Sigmoid colon (tissue), 4 donors: Measurements from ENCODE around the gene ABAT.

Experiments
- EP300 ChIP-seq, 4 donors: sonication (generic); formaldehyde crosslinking; IDR thresholded peaks; one replicate each; pipeline ENCODE4 v1.6.1; 2017; ENCODE audit warnings: antibody characterized with exemption in 4 of 4
- POLR2A ChIP-seq, 2 donors: fragments of 450-650 bp; IDR thresholded peaks; one replicate each; pipeline ENCODE4 v1.6.1; 2016; ENCODE audit warnings: antibody characterized with exemption in 2 of 2, mild to moderate bottlenecking in 2 of 2, moderate library complexity in 2 of 2
- POLR2AphosphoS5 ChIP-seq, 4 donors: sonication (generic); formaldehyde crosslinking; IDR thresholded peaks; one replicate each; pipeline ENCODE4 v1.6.1; 2017; ENCODE audit warnings: antibody characterized with exemption in 4 of 4
- TF ChIP-seq, protein P1 (sequence below), 4 experiments: fragments of 450-650 bp in 3 of 4; fragments of 200-600 bp in 1 of 4; IDR thresholded peaks; one replicate each; pipeline ENCODE4 v1.5.1; 2016 to 2019; ENCODE audit warnings: antibody characterized with exemption in 4 of 4, mild to moderate bottlenecking in 3 of 4, moderate library complexity in 2 of 4

DNA sequence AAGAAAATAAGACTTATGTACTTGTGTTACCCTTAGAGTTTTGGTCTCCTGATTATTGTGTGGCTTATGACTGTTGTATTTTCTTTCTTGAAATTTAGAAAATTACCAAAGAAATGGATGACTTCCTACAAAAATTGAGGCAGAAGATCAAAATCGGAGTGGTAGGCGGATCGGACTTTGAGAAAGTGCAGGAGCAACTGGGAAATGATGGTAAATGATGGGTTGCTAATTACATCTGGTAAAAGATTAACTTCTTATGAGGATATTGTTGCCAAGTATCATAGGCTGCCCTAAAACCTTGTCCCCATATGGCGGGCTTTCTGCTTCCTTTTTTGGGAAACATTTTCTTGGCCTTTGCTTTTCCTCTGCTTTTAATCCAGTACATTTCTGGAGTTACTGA is 127.3 kb downstream of the ABAT start:
- TF ChIP-seq, protein P1, sequence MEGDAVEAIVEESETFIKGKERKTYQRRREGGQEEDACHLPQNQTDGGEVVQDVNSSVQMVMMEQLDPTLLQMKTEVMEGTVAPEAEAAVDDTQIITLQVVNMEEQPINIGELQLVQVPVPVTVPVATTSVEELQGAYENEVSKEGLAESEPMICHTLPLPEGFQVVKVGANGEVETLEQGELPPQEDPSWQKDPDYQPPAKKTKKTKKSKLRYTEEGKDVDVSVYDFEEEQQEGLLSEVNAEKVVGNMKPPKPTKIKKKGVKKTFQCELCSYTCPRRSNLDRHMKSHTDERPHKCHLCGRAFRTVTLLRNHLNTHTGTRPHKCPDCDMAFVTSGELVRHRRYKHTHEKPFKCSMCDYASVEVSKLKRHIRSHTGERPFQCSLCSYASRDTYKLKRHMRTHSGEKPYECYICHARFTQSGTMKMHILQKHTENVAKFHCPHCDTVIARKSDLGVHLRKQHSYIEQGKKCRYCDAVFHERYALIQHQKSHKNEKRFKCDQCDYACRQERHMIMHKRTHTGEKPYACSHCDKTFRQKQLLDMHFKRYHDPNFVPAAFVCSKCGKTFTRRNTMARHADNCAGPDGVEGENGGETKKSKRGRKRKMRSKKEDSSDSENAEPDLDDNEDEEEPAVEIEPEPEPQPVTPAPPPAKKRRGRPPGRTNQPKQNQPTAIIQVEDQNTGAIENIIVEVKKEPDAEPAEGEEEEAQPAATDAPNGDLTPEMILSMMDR (IDR thresholded peaks at IDR 0.05) = no peak
- no peak for TF ChIP-seq POLR2A (IDR thresholded peaks at IDR 0.05)
- TF ChIP-seq POLR2AphosphoS5 (IDR thresholded peaks at IDR 0.05) = no peak
- no peak for TF ChIP-seq EP300 (IDR thresholded peaks at IDR 0.05)
